Liver (tissue), 9 donors: ENCODE results near the gene NR4A1. TPM values are rescaled to one million over a fixed set of nuclear protein-coding genes. Genes with fewer than 3 reads are reported as not detected.

Experiments
- DNase-seq: peaks from one replicate; pipeline ENCODE4 v3.0.0-alpha.2; 2017; ENCODE audit warnings: low spot score
- H3K27ac ChIP-seq, 2 donors: one replicate each; pipeline ENCODE4 v1.7.0; 2013; ENCODE audit warnings: inconsistent platforms in 2 of 2, low read length in 2 of 2, control low read depth in 1 of 2, low read depth in 1 of 2, mild to moderate bottlenecking in 1 of 2
- H3K27me3 ChIP-seq, 4 donors: one replicate each; pipeline versions ENCODE4 v1.6.1 to v1.7.0; 2013; ENCODE audit warnings: low read length in 3 of 4, inconsistent platforms in 1 of 4, mild to moderate bottlenecking in 1 of 4, moderate library complexity in 1 of 4; ENCODE audit not compliant: control insufficient read depth in 4 of 4, insufficient read depth in 4 of 4
- H3K36me3 ChIP-seq, 4 donors: one replicate each; pipeline versions ENCODE4 v1.6.1 to v1.7.0; 2013; ENCODE audit warnings: low read length in 3 of 4, mild to moderate bottlenecking in 3 of 4, low read depth in 1 of 4, moderate library complexity in 1 of 4; ENCODE audit not compliant: control insufficient read depth in 4 of 4, insufficient read depth in 3 of 4
- H3K4me1 ChIP-seq, 4 donors: one replicate each; pipeline versions ENCODE4 v1.6.1 to v1.7.0; 2013; ENCODE audit warnings: low read length in 3 of 4, mild to moderate bottlenecking in 3 of 4, moderate library complexity in 1 of 4; ENCODE audit not compliant: control insufficient read depth in 4 of 4, insufficient read depth in 4 of 4
- H3K4me3 ChIP-seq, 3 donors: one replicate each; pipeline versions ENCODE4 v1.6.1 to v1.7.0; 2013; ENCODE audit warnings: low read length in 3 of 3, control low read depth in 1 of 3, low read depth in 1 of 3, mild to moderate bottlenecking in 1 of 3
- H3K9ac ChIP-seq, 2 donors: one replicate each; pipeline ENCODE4 v1.7.0; 2013; ENCODE audit warnings: low read length in 2 of 2, mild to moderate bottlenecking in 2 of 2, moderate library complexity in 2 of 2, control low read depth in 1 of 2, low read depth in 1 of 2
- H3K9me3 ChIP-seq, 4 donors: one replicate each; pipeline versions ENCODE4 v1.6.1 to v1.7.0; 2013; ENCODE audit warnings: low read length in 3 of 4; ENCODE audit not compliant: control insufficient read depth in 4 of 4
- ATF3 ChIP-seq: IDR thresholded peaks from 2 replicates; pipeline ENCODE4 v1.6.1; 2016; ENCODE audit warnings: antibody characterized with exemption
- CTCF ChIP-seq: fragments of 150-350 bp; IDR thresholded peaks from 2 replicates; pipeline ENCODE4 v1.5.1; 2017; ENCODE audit warnings: improper control_type of control experiment, low read depth, low read length; ENCODE audit not compliant: missing input control
- EGR1 ChIP-seq, 2 donors: IDR thresholded peaks; 2 replicates each; pipeline ENCODE4 v1.6.1; 2016 to 2018; ENCODE audit warnings: antibody characterized with exemption in 2 of 2, low read depth in 2 of 2
- FOXA1 ChIP-seq: IDR thresholded peaks from 2 replicates; pipeline ENCODE4 v1.6.1; 2016; ENCODE audit warnings: antibody characterized with exemption
- FOXA2 ChIP-seq: IDR thresholded peaks from 2 replicates; pipeline ENCODE4 v1.6.1; 2016; ENCODE audit warnings: antibody characterized with exemption
- GABPA ChIP-seq, 2 donors: IDR thresholded peaks in 1 of 2; conservative IDR thresholded peaks in 1 of 2; 2 replicates each; pipeline ENCODE4 v1.6.1; 2016; ENCODE audit warnings: antibody characterized with exemption in 2 of 2, mild to moderate bottlenecking in 1 of 2, moderate library complexity in 1 of 2
- HNF4A ChIP-seq, 2 donors: conservative IDR thresholded peaks; 2 replicates each; pipeline ENCODE4 v1.6.1; 2016; ENCODE audit warnings: antibody characterized with exemption in 2 of 2, mild to moderate bottlenecking in 2 of 2
- HNF4G ChIP-seq: IDR thresholded peaks from 2 replicates; pipeline ENCODE4 v1.6.1; 2016; ENCODE audit warnings: antibody characterized with exemption
- JUND ChIP-seq, 2 donors: IDR thresholded peaks; 2 replicates each; pipeline ENCODE4 v1.6.1; 2016; ENCODE audit warnings: antibody characterized with exemption in 2 of 2
- MAX ChIP-seq: IDR thresholded peaks from 2 replicates; pipeline ENCODE4 v1.6.1; 2016; ENCODE audit warnings: antibody characterized with exemption
- NR2F2 ChIP-seq: IDR thresholded peaks from 2 replicates; pipeline ENCODE4 v1.6.1; 2016; ENCODE audit warnings: antibody characterized with exemption
- RAD21 ChIP-seq, 2 donors: IDR thresholded peaks; 2 replicates each; pipeline ENCODE4 v1.6.1; 2016; ENCODE audit warnings: antibody characterized with exemption in 2 of 2, mild to moderate bottlenecking in 2 of 2
- REST ChIP-seq: IDR thresholded peaks from 2 replicates; pipeline ENCODE4 v1.6.1; 2016; ENCODE audit warnings: antibody characterized with exemption, mild to moderate bottlenecking
- RXRA ChIP-seq, 2 donors: IDR thresholded peaks; 2 replicates each; pipeline ENCODE4 v1.6.1; 2017 to 2018; ENCODE audit warnings: antibody characterized with exemption in 2 of 2, mild to moderate bottlenecking in 1 of 2
- SP1 ChIP-seq: IDR thresholded peaks from 2 replicates; pipeline ENCODE4 v1.6.1; 2018; ENCODE audit warnings: antibody characterized with exemption, mild to moderate bottlenecking
- TAF1 ChIP-seq: conservative IDR thresholded peaks from 2 replicates; pipeline ENCODE4 v1.6.1; 2016; ENCODE audit warnings: antibody characterized with exemption, mild to moderate bottlenecking
- YY1 ChIP-seq: IDR thresholded peaks from 2 replicates; pipeline ENCODE4 v1.6.1; 2016; ENCODE audit warnings: antibody characterized with exemption, mild to moderate bottlenecking
- WGBS: extraction: QIAGEN DNeasy Blood & Tissue Kit; methylation state at CpG from one replicate; pipeline ENCODE4 v1.1.7; 2013; 5-methylcytosine and 5-hydroxymethylcytosine counted together
- polyA plus RNA-seq, 2 donors: library from polyadenylated mRNA; stranded (reverse) in 1 of 2; unstranded in 1 of 2; fragments of 200-250 nt in 1 of 2; fragments of >200 nt in 1 of 2; fragmentation: Nextera tagmentation in 1 of 2; extraction: Ambion mirVana in 1 of 2; gene quantifications; one replicate each; pipeline versions ENCODE4 v1.2.1 to v1.2.3, GENCODE V29; 2013 to 2015
- total RNA-seq, 2 donors: library from RNA; depleted of rRNA; stranded (reverse); fragments of >200 nt; gene quantifications; one replicate each; pipeline ENCODE4 v1.2.3, GENCODE V29; 2014
- TF ChIP-seq, protein P1 (sequence below): IDR thresholded peaks from 2 replicates; pipeline ENCODE4 v1.6.1; 2016; ENCODE audit warnings: antibody characterized with exemption
- donor health status: healthy.
- donor health status: healthy.
- donor health status: healthy.
- donor health status: healthy.
- donor health status: healthy.

The NR4A1 gene
- total and polyA plus RNA-seq, 4 donors: 0.79 to 5.8 (median 3.4) TPM

- Histone ChIP-seq H3K9me3 (no peaks in the 10 kb centered on the region), H3K4me3 (peak overlapping the region in 1 of 3 donors; percentile 23), H3K4me1 (peaks cover 0 to 19% (median 9%) of the 10 kb centered on the region in 4 donors), H3K9ac (peak overlapping the region; percentile 25 to 68), H3K27ac (peak overlapping the region; percentile 61 to 76), H3K36me3 (no peaks in the 10 kb centered on the region), H3K27me3 (no peaks in the 10 kb centered on the region)
- 36% methylated on average over 7 of the region's 7 CpGs for WGBS
- TF ChIP-seq RAD21 (IDR thresholded peaks at IDR 0.05): peak; percentile 47 to 50
- peak; percentile 74 for TF ChIP-seq REST
- TF ChIP-seq SP1: peak; percentile 88
- no peak for TF ChIP-seq FOXA1
- TF ChIP-seq EGR1 (IDR thresholded peaks at IDR 0.05; ENCODE audit: low read depth in 2 of 2): peak in 1 of 2 donors; percentile 55
- TF ChIP-seq HNF4A (conservative IDR thresholded peaks at IDR 0.05): peak; percentile 72 to 88
- peak; percentile 8 for TF ChIP-seq CTCF
- no peak for TF ChIP-seq GABPA (IDR thresholded peaks at IDR 0.05 in 1 of 2, conservative IDR thresholded peaks at IDR 0.05 in 1 of 2)
- TF ChIP-seq, protein P1, sequence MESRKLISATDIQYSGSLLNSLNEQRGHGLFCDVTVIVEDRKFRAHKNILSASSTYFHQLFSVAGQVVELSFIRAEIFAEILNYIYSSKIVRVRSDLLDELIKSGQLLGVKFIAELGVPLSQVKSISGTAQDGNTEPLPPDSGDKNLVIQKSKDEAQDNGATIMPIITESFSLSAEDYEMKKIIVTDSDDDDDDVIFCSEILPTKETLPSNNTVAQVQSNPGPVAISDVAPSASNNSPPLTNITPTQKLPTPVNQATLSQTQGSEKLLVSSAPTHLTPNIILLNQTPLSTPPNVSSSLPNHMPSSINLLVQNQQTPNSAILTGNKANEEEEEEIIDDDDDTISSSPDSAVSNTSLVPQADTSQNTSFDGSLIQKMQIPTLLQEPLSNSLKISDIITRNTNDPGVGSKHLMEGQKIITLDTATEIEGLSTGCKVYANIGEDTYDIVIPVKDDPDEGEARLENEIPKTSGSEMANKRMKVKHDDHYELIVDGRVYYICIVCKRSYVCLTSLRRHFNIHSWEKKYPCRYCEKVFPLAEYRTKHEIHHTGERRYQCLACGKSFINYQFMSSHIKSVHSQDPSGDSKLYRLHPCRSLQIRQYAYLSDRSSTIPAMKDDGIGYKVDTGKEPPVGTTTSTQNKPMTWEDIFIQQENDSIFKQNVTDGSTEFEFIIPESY: no peak
- TF ChIP-seq YY1: peak; percentile 76
- peak in 1 of 2 donors; percentile 65 for TF ChIP-seq JUND (IDR thresholded peaks at IDR 0.05)
- peak; percentile 79 for TF ChIP-seq NR2F2
- TF ChIP-seq HNF4G: no peak
- peak; percentile 56 for TF ChIP-seq FOXA2
- TF ChIP-seq ATF3: no peak
- peak; percentile 80 for TF ChIP-seq MAX
- TF ChIP-seq RXRA (IDR thresholded peaks at IDR 0.05): peak; percentile 84 to 95
- no peak for TF ChIP-seq TAF1
- DNase-seq: no peak
These were observed 42.1 kb downstream of the NR4A1 start for GRCh38 chr12:52093346-52093745.
